ENCODE data around the gene TRIML2. TPM values are rescaled to one million over a fixed set of nuclear protein-coding genes. Genes with fewer than 3 reads are reported as not detected.

Gene TRIML2
- not detected for total RNA-seq (ENCODE audit: insufficient read depth, low replicate concordance)

- no peak for DNase-seq (ENCODE audit: low spot score)
Measured at GRCh38 chr4:188109157-188109755, at the start of gene TRIML2. TRIML2 (minus strand) TSS chr4:188109603; CDS start chr4:188105368, 4,235 bp downstream.

DNA sequence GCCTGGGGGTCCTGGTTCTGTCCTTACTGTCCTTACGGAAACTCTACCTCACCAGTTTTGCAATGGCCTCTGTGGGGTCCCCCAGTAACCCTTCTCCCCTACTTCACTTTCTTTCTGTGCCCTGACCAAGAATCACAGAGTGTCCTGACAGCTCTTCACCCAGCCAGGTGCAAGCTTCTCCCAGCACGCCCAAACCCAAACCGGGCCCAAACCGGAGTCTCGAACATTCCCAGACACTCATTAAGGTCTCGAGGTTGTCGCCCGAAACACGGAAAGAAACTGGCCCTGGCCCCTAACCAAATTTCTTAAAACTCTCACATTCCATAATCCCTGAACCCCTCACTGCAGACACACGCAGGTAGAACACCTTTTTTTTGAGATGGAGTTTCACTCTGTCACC lies 48.9 kb upstream of the TRIML2 start:
- no peak for DNase-seq (ENCODE audit: low spot score)

GRCh38 chr4:188154668-188155405 lies 45.4 kb upstream of the TRIML2 start:
- DNase-seq (ENCODE audit: low spot score) = no peak

DNA sequence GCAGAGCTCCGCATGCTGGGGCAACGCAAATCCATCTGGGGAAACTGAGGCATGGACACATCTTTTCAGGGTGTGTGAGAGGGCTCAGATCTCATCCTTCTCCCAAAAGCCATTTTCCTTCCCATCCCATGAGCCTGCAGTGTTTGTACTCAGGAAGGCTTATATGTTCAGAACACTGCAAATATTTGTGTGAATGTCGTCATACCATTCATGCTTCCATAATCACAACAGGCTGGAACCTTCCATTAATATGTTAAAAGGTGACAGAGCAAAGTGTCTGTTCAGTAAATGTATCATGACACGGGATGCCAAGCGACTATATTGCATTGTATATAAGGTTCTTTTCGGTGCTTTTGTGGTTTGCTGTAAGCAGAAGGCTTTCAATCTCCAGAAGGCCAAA lies 38.4 kb upstream of the TRIML2 start:
- DNase-seq (ENCODE audit: low spot score) = no peak

- DNase-seq (ENCODE audit: low spot score) = no peak
Measured at GRCh38 chr4:188147176-188147575, 37.8 kb upstream of the TRIML2 start.

GRCh38 chr4:188146618-188147017 lies 37.2 kb upstream of the TRIML2 start:
- no peak for DNase-seq (ENCODE audit: low spot score)

DNA sequence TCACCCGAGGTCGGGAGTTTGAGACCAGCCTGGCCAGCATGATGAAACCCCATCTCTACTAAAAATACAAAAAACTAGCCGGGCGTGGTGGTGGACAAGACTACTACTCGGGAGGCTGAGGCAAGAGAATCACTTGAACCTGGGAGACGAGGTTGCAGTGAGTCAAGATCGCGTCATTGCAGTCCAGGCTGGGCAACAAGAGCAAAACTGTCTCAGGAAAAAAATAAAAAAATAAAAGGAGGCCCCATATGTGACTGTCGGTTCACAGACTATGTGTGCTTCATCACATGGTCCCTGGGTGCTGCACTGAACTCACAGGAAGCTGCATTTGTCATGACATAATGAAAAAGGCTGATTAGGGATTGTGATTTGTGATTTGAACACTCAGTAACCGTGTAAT lies 36.2 kb upstream of the TRIML2 start:
- no peak for DNase-seq (ENCODE audit: low spot score)

DNA sequence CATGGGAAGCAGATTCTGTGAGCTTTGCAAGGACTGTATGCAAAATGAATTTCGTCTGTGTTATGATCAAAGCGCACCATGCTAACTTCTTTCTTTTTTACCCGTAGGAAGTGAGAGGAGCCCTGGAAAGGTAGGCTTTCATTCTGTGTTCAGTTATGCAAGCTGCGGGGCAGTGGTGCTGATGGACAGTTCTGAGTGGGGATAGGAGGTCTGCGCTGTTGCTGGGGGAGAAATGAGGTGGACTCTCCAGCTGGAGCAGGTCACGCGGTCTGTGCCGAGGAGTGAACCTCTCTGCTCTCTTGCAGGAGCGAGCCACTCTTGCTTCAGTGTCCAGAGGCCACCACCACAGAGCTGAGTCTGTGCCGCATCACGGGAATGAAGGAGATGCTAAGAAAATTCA lies 34.3 kb upstream of the TRIML2 start:
- DNase-seq (ENCODE audit: low spot score) = no peak

- no peak for DNase-seq (ENCODE audit: low spot score)
Measured at GRCh38 chr4:188139671-188140070, 30.3 kb upstream of the TRIML2 start.

- no peak for DNase-seq (ENCODE audit: low spot score)
Measured at GRCh38 chr4:188139141-188139540, 29.7 kb upstream of the TRIML2 start, which contains the start of gene TRIML1. TRIML1 (plus strand) TSS chr4:188139441; CDS start chr4:188139559, 118 bp downstream.

- no peak for DNase-seq (ENCODE audit: low spot score)
Measured at GRCh38 chr4:188138227-188138626, 28.8 kb upstream of the TRIML2 start.

DNA sequence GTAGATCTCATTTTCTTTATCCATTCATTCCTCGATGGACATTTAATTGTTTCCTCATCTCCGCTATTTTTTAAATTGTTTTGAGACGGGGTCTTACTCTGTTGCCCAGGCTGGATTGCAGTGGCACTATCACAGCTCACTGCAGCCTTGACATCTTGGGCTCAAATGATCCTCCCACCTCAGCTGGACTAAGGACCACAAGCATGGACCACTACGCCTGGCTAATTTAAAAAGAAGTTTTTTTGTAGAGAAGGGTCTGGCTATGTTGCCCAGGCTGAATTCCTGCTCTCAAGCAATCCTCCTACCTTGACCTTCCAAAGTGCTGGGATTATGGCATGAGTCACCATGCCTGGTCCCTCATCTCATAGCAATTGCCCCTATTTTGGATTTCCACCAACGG lies 22.8 kb upstream of the TRIML2 start:
- no peak for DNase-seq (ENCODE audit: low spot score)

DNA sequence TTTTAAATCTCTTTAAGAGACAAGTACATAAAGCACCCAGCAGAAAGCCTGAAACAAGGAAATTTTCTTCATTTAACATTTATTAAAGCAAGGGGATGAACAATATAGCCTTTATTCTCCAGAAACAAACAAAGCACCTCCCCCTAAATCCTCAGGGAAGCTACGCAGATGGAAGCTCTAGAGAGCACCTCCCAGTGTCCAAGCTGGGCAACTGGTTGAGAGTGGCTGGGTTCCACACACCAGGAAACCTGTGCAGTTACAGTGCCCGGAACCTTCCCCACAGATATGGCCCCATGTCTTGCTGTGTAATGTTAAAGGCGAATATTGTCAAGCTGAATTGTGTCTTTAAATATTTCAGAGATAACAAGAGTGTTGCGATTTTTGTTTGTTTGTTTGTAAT lies 21.0 kb upstream of the TRIML2 start:
- DNase-seq (ENCODE audit: low spot score) = no peak

DNA sequence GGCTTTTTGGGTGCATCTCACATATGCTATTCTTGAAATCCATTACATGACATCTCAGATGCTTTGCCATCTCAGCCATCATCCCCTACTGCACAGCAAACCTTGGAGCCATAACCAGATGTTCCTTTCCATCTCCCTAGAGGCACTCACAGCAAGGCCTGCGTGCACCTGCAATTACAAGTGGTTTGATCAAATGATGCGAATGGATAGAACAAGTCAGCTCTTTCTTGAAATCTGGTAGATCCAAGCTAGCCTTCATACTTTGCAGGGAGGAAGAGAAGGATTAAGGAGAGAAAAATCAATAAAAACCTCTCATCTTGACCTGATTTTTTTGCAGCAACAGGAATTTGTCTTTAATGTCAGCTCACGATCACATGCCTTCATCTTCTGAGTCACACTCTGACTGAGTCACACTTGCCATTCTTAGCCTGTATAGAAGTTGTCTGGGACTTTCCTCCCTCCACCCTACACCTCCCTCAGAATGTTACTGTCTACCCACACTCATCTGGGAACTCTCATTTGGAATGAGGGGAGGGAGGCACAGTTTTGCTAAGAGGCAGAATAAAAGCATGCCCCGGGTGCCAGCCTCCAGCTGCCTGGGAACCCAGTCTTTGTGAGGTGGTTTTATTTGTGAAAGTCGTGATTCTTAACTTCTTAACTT lies 17.9 kb upstream of the TRIML2 start:
- peak; percentile 39 for DNase-seq (ENCODE audit: low spot score)

DNA sequence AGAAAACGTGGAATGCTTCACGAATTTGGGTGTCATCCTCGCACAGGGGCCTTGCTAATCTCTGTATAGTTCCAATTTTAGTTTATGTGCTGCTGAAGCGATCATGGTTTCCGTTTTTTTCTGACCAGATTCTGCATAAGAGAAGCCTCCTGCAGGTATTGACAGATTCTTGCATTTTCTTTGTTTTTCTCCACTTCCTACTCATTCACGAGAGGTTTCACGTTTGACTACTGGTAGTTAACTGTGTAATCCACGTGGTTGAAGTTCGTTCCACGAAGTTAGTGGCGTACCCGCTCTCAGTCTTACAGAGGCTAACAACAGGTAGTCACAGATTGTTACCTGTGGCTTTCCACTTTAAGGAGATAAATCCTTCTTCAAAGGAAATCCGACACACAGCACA lies 12.1 kb upstream of the TRIML2 start:
- no peak for DNase-seq (ENCODE audit: low spot score)

- no peak for DNase-seq (ENCODE audit: low spot score)
Measured at GRCh38 chr4:188117631-188118324, 8.4 kb upstream of the TRIML2 start.

GRCh38 chr4:188113156-188113555 lies 3.8 kb upstream of the TRIML2 start:
- no peak for DNase-seq (ENCODE audit: low spot score)

DNA sequence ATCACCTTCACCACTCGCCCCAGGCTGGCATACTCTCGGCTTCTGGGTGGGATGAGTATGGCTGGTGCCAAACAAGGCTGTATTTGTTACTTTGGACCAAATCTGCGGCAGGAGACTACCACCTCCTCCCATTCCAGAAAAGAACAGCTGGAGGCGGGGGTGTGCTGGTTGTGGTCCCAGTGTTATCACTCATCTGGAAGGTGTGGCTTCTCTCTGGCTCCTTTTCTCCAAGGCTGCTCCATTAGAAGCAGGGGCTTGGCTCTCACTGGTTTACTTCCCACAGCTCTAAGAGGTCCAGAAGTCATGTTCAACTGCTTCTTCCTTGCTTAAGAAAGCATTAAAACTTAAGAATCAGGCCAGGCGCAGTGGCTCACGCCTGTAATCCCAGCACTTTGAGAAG lies 2.6 kb upstream of the TRIML2 start:
- DNase-seq (ENCODE audit: low spot score) = no peak

GRCh38 chr4:188110741-188111471 lies 1.5 kb upstream of the TRIML2 start:
- no peak for DNase-seq (ENCODE audit: low spot score)

GRCh38 chr4:188110036-188110435 lies 633 bp upstream of the TRIML2 start:
- DNase-seq (ENCODE audit: low spot score) = no peak
